ENCODE results near the gene CD69.

The CD69 gene

DNA sequence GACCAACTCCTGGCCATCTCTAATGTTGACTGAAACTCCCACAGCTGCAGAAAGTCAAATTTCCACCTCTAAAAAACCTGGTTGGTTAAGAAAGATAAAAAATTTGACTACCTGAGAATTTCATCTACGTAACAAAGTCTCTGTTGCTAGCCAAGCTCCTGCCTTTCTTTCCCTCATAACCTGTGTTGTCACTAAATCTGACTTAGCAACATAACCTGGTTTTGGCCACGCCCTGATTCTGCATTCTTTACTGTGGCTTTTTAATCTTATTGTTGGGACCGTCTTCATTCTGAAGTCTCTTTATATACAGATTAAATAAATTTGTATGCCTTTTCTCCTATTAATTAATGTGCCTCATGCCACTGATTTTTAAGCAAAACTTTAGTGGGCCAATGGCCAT is 16.1 kb upstream of the CD69 start:
- H3K4me3 ChIP-seq (ENCODE audit: low read depth in 1 of 2, low read length in 2 of 2), result no peak overlapping the region
- no peaks in the 10 kb centered on the region for H3K36me3 ChIP-seq (ENCODE audit: control insufficient read depth in 1 of 2, insufficient read depth in 2 of 2, low read length in 2 of 2)
- H3K27me3 ChIP-seq (ENCODE audit: low read depth, low read length), result no peaks in the 10 kb centered on the region
- no peak overlapping the region for H3K27ac ChIP-seq (ENCODE audit: low read length)
- H3K9me3 ChIP-seq (ENCODE audit: control insufficient read depth in 1 of 2, low read length in 2 of 2), result no peaks in the 10 kb centered on the region
- H3K4me1 ChIP-seq (ENCODE audit: control insufficient read depth in 1 of 2, insufficient read depth in 2 of 2, low read length in 2 of 2), result no peaks in the 10 kb centered on the region

DNA sequence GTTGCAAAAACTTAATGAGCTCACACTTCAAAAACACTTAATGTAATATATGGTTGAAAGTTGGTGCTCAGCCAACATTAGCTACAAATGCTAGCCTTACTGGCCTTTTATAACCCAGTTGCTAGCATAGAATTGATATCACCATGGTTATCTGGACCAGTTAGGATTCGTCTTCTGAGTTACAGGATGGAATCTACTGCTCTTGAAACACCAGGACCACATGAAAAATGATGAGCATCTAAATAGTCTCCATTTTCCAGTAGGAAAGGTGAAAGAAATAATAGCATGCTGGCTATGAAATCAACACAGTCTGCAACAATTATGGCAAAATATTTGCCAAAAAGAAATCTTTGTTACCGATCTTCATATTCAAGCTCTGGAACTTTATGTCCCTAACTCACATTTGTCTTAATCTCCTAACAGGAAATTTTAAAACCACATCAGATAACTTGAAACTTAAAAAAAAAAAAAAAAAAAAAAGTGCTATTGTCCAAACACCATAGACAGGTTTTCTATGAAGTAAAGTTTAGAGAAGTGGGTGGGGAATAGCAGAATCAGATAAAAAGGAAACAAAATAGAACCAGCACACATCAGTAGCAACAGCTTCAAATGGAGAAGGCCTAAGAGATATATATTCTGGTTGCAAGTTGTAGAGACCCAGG is 12.6 kb upstream of the CD69 start:
- Histone ChIP-seq H3K27ac (ENCODE audit: low read length) (no peak overlapping the region), H3K27me3 (ENCODE audit: low read depth, low read length) (no peaks in the 10 kb centered on the region), H3K4me1 (ENCODE audit: control insufficient read depth in 1 of 2, insufficient read depth in 2 of 2, low read length in 2 of 2) (no peaks in the 10 kb centered on the region), H3K4me3 (ENCODE audit: low read depth in 1 of 2, low read length in 2 of 2) (no peak overlapping the region), H3K36me3 (ENCODE audit: control insufficient read depth in 1 of 2, insufficient read depth in 2 of 2, low read length in 2 of 2) (no peaks in the 10 kb centered on the region), H3K9me3 (ENCODE audit: control insufficient read depth in 1 of 2, low read length in 2 of 2) (no peaks in the 10 kb centered on the region)

DNA sequence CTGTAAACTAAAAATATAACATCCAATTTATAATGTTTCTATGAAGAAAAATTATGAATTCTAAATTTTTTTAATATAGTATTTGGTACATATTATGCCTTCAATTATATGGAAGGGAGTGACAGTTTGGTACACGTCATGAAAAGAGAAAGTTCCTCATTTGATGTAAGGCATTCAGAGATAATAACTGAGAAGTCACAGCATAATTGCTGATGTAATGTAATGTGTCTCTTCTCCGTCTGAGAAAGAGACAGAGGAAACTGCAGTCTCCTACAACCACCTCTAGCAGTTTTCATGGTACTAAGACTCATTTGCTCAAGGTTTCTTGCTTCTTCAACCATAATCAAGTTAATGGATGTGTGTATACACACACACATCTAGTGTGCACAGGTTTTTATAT is 2.3 kb upstream of the CD69 start:
- H3K4me1 ChIP-seq (ENCODE audit: control insufficient read depth in 1 of 2, insufficient read depth in 2 of 2, low read length in 2 of 2), result no peaks in the 10 kb centered on the region
- H3K27me3 ChIP-seq (ENCODE audit: low read depth, low read length), result no peaks in the 10 kb centered on the region
- H3K9me3 ChIP-seq (ENCODE audit: control insufficient read depth in 1 of 2, low read length in 2 of 2), result no peaks in the 10 kb centered on the region
- H3K4me3 ChIP-seq (ENCODE audit: low read depth in 1 of 2, low read length in 2 of 2), result no peak overlapping the region
- no peak overlapping the region for H3K27ac ChIP-seq (ENCODE audit: low read length)
- H3K36me3 ChIP-seq (ENCODE audit: control insufficient read depth in 1 of 2, insufficient read depth in 2 of 2, low read length in 2 of 2), result no peaks in the 10 kb centered on the region

DNA sequence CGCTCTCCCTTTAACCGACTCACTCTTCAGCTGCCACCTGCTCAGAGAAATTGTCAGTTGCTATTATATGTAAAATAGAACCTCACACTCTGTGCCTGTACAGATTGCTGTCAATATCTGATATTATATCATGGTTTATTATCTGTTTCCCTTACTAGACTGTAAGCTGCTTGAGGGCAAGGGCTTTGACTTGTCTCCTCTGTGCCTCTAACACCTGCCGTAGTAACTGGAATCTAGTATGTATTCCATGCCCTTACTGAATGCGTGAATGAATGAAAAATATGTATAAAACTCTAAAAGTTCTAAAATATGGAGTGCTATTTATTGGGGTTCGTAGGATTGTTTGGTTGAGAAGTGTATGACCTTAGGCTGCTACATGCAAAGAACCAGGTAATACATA is 1.7 kb upstream of the CD69 start:
- no peak overlapping the region for H3K27ac ChIP-seq (ENCODE audit: low read length)
- no peaks in the 10 kb centered on the region for H3K27me3 ChIP-seq (ENCODE audit: low read depth, low read length)
- no peak overlapping the region for H3K4me3 ChIP-seq (ENCODE audit: low read depth in 1 of 2, low read length in 2 of 2)
- no peaks in the 10 kb centered on the region for H3K9me3 ChIP-seq (ENCODE audit: control insufficient read depth in 1 of 2, low read length in 2 of 2)
- no peaks in the 10 kb centered on the region for H3K4me1 ChIP-seq (ENCODE audit: control insufficient read depth in 1 of 2, insufficient read depth in 2 of 2, low read length in 2 of 2)
- H3K36me3 ChIP-seq (ENCODE audit: control insufficient read depth in 1 of 2, insufficient read depth in 2 of 2, low read length in 2 of 2), result no peaks in the 10 kb centered on the region

DNA sequence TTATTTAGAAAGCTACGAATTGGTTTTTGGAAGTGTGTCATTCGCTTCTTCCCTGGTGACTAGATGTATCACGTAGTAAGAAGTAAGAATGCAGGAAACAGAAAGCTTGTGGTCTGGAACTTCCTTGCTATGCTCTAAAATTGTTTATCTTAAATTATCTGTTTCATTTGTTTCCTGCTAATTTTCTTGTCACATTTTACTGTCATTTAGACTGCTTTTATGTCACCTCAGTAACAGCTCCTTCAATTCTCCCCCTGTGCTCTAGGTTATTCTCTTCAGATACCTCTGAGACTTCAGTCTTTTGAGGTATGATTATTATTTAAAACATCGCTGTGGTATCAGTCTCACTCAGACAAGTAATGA is 699 bp upstream of the CD69 start:
- H3K27me3 ChIP-seq (ENCODE audit: low read depth, low read length), result no peaks in the 10 kb centered on the region
- H3K4me3 ChIP-seq (ENCODE audit: low read depth in 1 of 2, low read length in 2 of 2), result no peak overlapping the region
- no peaks in the 10 kb centered on the region for H3K4me1 ChIP-seq (ENCODE audit: control insufficient read depth in 1 of 2, insufficient read depth in 2 of 2, low read length in 2 of 2)
- H3K36me3 ChIP-seq (ENCODE audit: control insufficient read depth in 1 of 2, insufficient read depth in 2 of 2, low read length in 2 of 2), result no peaks in the 10 kb centered on the region
- H3K9me3 ChIP-seq (ENCODE audit: control insufficient read depth in 1 of 2, low read length in 2 of 2), result no peaks in the 10 kb centered on the region
- H3K27ac ChIP-seq (ENCODE audit: low read length), result peak overlapping the region; percentile 28

DNA sequence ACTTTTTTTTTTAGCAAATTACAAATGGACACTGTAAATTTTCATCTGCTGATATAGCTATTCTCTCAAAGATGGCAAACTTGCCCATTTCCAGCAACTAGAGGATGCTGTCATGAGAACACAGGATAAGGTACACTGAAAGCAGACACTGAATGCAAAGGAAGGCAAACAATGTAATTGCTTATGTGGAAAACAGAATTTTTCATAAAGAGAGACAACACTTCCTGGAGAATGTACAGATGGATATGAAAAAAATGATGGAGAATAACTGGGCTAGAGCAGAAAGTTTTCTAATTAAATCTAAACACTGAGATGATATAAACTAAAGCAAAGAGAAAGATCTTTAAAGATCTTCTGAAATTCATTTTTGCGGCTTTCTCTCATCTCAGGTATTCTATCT is 581 bp downstream of the CD69 start:
- peak overlapping the region; percentile 69 for H3K27ac ChIP-seq (ENCODE audit: low read length)
- H3K36me3 ChIP-seq (ENCODE audit: control insufficient read depth in 1 of 2, insufficient read depth in 2 of 2, low read length in 2 of 2), result no peaks in the 10 kb centered on the region
- H3K9me3 ChIP-seq (ENCODE audit: control insufficient read depth in 1 of 2, low read length in 2 of 2), result no peaks in the 10 kb centered on the region
- H3K4me3 ChIP-seq (ENCODE audit: low read depth in 1 of 2, low read length in 2 of 2), result peak overlapping the region in 1 of 2 donors; percentile 42
- H3K4me1 ChIP-seq (ENCODE audit: control insufficient read depth in 1 of 2, insufficient read depth in 2 of 2, low read length in 2 of 2), result no peaks in the 10 kb centered on the region
- H3K27me3 ChIP-seq (ENCODE audit: low read depth, low read length), result no peaks in the 10 kb centered on the region

DNA sequence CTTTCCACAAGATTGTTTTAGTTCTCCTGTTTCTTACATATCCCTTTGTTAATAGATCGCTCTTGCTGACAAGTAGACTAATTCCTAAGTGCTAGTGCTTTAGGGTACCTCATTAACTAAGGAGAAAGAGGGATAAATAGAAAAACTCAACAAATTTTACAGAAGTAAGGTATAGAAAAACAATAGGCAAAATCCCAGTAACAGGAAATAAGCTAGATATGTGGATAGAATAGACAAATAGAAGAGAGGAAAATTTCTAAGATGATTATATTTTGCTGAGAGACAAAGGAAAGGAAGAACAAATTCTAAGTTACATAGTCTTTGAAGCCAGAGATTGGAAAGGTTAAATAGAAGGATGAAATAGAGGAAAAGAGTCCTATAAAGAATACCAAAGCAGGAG is 1.0 kb downstream of the CD69 start:
- Histone ChIP-seq H3K27me3 (ENCODE audit: low read depth, low read length) (no peaks in the 10 kb centered on the region), H3K36me3 (ENCODE audit: control insufficient read depth in 1 of 2, insufficient read depth in 2 of 2, low read length in 2 of 2) (no peaks in the 10 kb centered on the region), H3K27ac (ENCODE audit: low read length) (peak overlapping the region; percentile 69), H3K4me3 (ENCODE audit: low read depth in 1 of 2, low read length in 2 of 2) (peak overlapping the region in 1 of 2 donors; percentile 42), H3K4me1 (ENCODE audit: control insufficient read depth in 1 of 2, insufficient read depth in 2 of 2, low read length in 2 of 2) (no peaks in the 10 kb centered on the region), H3K9me3 (ENCODE audit: control insufficient read depth in 1 of 2, low read length in 2 of 2) (no peaks in the 10 kb centered on the region)

DNA sequence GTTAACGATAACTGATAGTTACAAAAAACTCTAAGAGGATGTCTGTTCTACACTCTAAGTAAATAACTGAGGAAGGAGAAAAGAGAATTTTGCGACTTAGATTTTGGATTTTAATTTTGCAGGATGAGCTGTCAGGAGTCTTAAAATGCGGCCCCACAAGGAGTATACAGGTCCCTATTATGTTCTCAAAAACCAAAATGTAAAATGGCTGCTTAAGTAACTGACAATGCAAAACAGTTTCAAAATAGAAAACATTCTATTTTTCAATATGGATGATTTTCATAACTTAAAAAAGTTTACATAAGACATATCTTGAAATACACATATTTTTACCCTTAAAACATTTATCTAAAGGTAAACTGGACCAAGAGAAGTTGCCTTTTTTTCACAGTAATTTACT is 2.6 kb downstream of the CD69 start:
- Histone ChIP-seq H3K27ac (ENCODE audit: low read length) (peak overlapping the region; percentile 49), H3K4me1 (ENCODE audit: control insufficient read depth in 1 of 2, insufficient read depth in 2 of 2, low read length in 2 of 2) (no peaks in the 10 kb centered on the region), H3K36me3 (ENCODE audit: control insufficient read depth in 1 of 2, insufficient read depth in 2 of 2, low read length in 2 of 2) (no peaks in the 10 kb centered on the region), H3K27me3 (ENCODE audit: low read depth, low read length) (no peaks in the 10 kb centered on the region), H3K9me3 (ENCODE audit: control insufficient read depth in 1 of 2, low read length in 2 of 2) (no peaks in the 10 kb centered on the region), H3K4me3 (ENCODE audit: low read depth in 1 of 2, low read length in 2 of 2) (peak overlapping the region in 1 of 2 donors; percentile 34)

DNA sequence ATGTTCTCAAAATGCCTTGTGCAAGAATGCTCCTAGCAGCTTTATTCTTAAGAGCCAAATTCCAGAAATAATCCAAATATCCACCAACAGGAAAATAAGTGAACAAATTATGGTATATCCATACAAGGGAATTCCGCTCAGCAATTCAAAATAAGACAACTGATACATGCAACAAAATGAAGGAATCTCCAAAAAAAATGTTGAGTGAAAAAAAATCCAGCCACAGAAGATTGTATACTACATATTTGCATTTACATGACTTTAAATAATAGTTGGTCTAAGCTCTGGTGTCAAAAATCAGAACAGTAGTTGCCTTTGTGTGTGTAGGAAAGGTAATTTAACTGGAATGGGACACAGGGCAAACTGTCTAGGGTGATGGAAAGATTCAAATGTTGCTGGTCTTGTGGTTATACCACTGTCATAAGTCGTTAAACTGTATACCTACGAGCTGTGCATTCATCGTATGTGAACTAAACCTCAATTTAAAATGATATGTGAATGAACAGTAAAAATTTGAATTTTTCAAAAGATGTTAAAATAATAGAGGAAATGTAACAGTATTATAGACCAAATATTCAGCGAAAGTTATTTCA is 3.2 kb downstream of the CD69 start:
- H3K9me3 ChIP-seq (ENCODE audit: control insufficient read depth in 1 of 2, low read length in 2 of 2), result no peaks in the 10 kb centered on the region
- no peaks in the 10 kb centered on the region for H3K36me3 ChIP-seq (ENCODE audit: control insufficient read depth in 1 of 2, insufficient read depth in 2 of 2, low read length in 2 of 2)
- H3K4me1 ChIP-seq (ENCODE audit: control insufficient read depth in 1 of 2, insufficient read depth in 2 of 2, low read length in 2 of 2), result no peaks in the 10 kb centered on the region
- no peak overlapping the region for H3K27ac ChIP-seq (ENCODE audit: low read length)
- H3K27me3 ChIP-seq (ENCODE audit: low read depth, low read length), result no peaks in the 10 kb centered on the region
- H3K4me3 ChIP-seq (ENCODE audit: low read depth in 1 of 2, low read length in 2 of 2), result no peak overlapping the region

DNA sequence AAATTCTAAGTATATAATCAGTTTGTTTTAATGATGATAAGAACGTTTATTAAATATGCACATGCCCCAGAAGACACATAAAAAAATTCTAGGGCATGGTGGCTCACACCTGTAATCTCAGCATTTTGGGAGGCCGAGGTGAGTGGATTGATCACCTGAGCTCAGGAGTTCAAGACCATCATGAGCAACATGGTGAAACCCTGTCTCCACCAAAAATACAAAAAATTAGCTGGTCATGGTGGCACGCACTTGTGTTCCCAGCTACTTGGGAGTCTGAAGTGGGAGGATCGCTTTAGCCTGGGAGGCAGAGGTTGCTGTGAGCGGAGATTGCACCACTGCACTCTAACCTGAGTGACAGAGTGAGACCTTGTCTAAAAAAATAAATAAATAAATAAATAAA is 4.0 kb downstream of the CD69 start:
- no peaks in the 10 kb centered on the region for H3K36me3 ChIP-seq (ENCODE audit: control insufficient read depth in 1 of 2, insufficient read depth in 2 of 2, low read length in 2 of 2)
- no peak overlapping the region for H3K4me3 ChIP-seq (ENCODE audit: low read depth in 1 of 2, low read length in 2 of 2)
- H3K4me1 ChIP-seq (ENCODE audit: control insufficient read depth in 1 of 2, insufficient read depth in 2 of 2, low read length in 2 of 2), result no peaks in the 10 kb centered on the region
- H3K27me3 ChIP-seq (ENCODE audit: low read depth, low read length), result no peaks in the 10 kb centered on the region
- no peaks in the 10 kb centered on the region for H3K9me3 ChIP-seq (ENCODE audit: control insufficient read depth in 1 of 2, low read length in 2 of 2)
- H3K27ac ChIP-seq (ENCODE audit: low read length), result no peak overlapping the region

DNA sequence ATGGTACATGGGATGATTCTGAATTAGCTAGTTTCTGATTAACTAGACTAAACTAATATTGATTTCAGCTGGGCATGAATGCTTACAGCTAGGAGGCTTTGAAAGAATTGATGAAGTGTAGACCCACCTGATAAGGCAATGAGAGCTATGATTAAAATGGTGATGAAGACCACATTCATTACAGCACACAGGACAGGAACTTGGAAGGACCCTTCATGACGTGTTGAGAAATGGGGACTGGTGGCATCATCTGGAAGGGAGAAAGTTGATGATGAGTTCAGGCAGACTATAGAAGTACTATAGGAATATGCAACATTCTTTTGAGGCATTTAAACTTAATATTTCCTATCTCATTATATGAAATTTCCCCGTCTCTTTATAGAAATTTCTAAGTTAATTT is 4.5 kb downstream of the CD69 start:
- H3K36me3 ChIP-seq (ENCODE audit: control insufficient read depth in 1 of 2, insufficient read depth in 2 of 2, low read length in 2 of 2), result no peaks in the 10 kb centered on the region
- no peaks in the 10 kb centered on the region for H3K9me3 ChIP-seq (ENCODE audit: control insufficient read depth in 1 of 2, low read length in 2 of 2)

DNA sequence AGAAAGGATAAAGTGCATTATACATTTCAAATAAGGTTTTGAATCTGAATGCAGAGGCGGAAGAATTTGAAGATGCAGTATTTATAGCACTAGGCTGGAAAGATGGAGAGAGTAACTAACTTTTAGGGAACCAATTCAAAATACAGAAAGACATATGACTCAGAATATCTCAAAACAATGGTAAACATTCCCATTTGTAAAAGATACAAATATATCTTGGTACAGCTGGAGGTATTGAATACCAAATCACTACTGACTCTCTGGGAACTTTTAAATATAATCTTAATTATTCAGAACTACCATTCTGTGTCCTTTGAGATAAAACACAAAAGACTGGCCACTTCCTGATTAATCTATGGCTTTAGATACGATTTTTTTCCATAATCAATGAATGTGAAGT is 5.1 kb downstream of the CD69 start:
- H3K9me3 ChIP-seq (ENCODE audit: control insufficient read depth in 1 of 2, low read length in 2 of 2), result no peaks in the 10 kb centered on the region
- H3K36me3 ChIP-seq (ENCODE audit: control insufficient read depth in 1 of 2, insufficient read depth in 2 of 2, low read length in 2 of 2), result no peaks in the 10 kb centered on the region

More for the DNA sequence above, 4.5 kb downstream of the CD69 start:
- Histone ChIP-seq H3K4me1 (ENCODE audit: control insufficient read depth in 1 of 2, insufficient read depth in 2 of 2, low read length in 2 of 2) (no peaks in the 10 kb centered on the region), H3K27me3 (ENCODE audit: low read depth, low read length) (no peaks in the 10 kb centered on the region), H3K4me3 (ENCODE audit: low read depth in 1 of 2, low read length in 2 of 2) (no peak overlapping the region), H3K27ac (ENCODE audit: low read length) (no peak overlapping the region)

More for the DNA sequence above, 5.1 kb downstream of the CD69 start:
- H3K27ac ChIP-seq (ENCODE audit: low read length), result no peak overlapping the region
- H3K4me3 ChIP-seq (ENCODE audit: low read depth in 1 of 2, low read length in 2 of 2), result no peak overlapping the region
- H3K4me1 ChIP-seq (ENCODE audit: control insufficient read depth in 1 of 2, insufficient read depth in 2 of 2, low read length in 2 of 2), result peaks cover 0 to 2% of the 10 kb centered on the region in 2 donors
- no peaks in the 10 kb centered on the region for H3K27me3 ChIP-seq (ENCODE audit: low read depth, low read length)
